GM21526 (cell line): ENCODE results near the gene REXO5.
"Not testable (repeated sequence)": the region's sequence is repeated elsewhere in the genome, so short reads cannot be mapped to it uniquely, and the experiment has no call there.

Experiments
- ATAC-seq: cut with Tn5 transposase; IDR thresholded peaks from one replicate; pipeline ENCODE4 v1.9.1; 2021; ENCODE audit warnings: moderate library complexity; ENCODE audit not compliant: unreplicated experiment, low FRiP score

Gene REXO5

GRCh38 chr16:20846030-20846429 is 39.7 kb downstream of the REXO5 start:
- ATAC-seq, result no peak

GRCh38 chr16:20846551-20846950 is 40.2 kb downstream of the REXO5 start:
- no peak for ATAC-seq

GRCh38 chr16:20847550-20847949 is 41.2 kb downstream of the REXO5 start:
- no peak for ATAC-seq

- ATAC-seq, result no peak
Measured at GRCh38 chr16:20849589-20850390, 43.5 kb downstream of the REXO5 start.

GRCh38 chr16:20850981-20851380 is 44.7 kb downstream of the REXO5 start:
- ATAC-seq, result no peak

GRCh38 chr16:20851601-20852000 is 45.3 kb downstream of the REXO5 start:
- no peak for ATAC-seq

GRCh38 chr16:20853143-20853542 is 46.8 kb downstream of the REXO5 start:
- no peak for ATAC-seq

- no peak for ATAC-seq
Measured at GRCh38 chr16:20853981-20854620, 47.8 kb downstream of the REXO5 start.

- no peak for ATAC-seq
Measured at GRCh38 chr16:20854963-20855362, 48.6 kb downstream of the REXO5 start.

- no peak for ATAC-seq
Measured at GRCh38 chr16:20857281-20857680, 51.0 kb downstream of the REXO5 start.

GRCh38 chr16:20859229-20859628 is 52.9 kb downstream of the REXO5 start:
- ATAC-seq, result no peak

GRCh38 chr16:20859699-20860098 is 53.4 kb downstream of the REXO5 start:
- no peak for ATAC-seq

- no peak for ATAC-seq
Measured at GRCh38 chr16:20860361-20860760, 54.0 kb downstream of the REXO5 start.

GRCh38 chr16:20860995-20861394 is 54.7 kb downstream of the REXO5 start:
- ATAC-seq, result not testable (repeated sequence)

- ATAC-seq, result no peak
Measured at GRCh38 chr16:20862162-20862960, 56.0 kb downstream of the REXO5 start.

GRCh38 chr16:20864376-20864775 is 58.0 kb downstream of the REXO5 start:
- not testable (repeated sequence) for ATAC-seq

GRCh38 chr16:20865420-20866131 is 59.2 kb downstream of the REXO5 start:
- no peak for ATAC-seq

- ATAC-seq, result no peak
Measured at GRCh38 chr16:20866145-20866772, 59.9 kb downstream of the REXO5 start.

- no peak for ATAC-seq
Measured at GRCh38 chr16:20866801-20867200, 60.5 kb downstream of the REXO5 start.

GRCh38 chr16:20867585-20867984 is 61.3 kb downstream of the REXO5 start:
- no peak for ATAC-seq
